ENCODE data around the gene NLRP3.
A peak's percentile ranks its signal among the peaks of the same experiment; 100 is the strongest.
"Not testable (repeated sequence)": the region's sequence is repeated elsewhere in the genome, so short reads cannot be mapped to it uniquely, and the experiment has no call there.

NLRP3 gene

GRCh38 chr1:247474367-247474766 lies 58.4 kb downstream of the NLRP3 start:
- no peak for DNase-seq

GRCh38 chr1:247475793-247476192 lies 59.8 kb downstream of the NLRP3 start:
- DNase-seq, result no peak

GRCh38 chr1:247476328-247477058 lies 60.5 kb downstream of the NLRP3 start:
- not testable (repeated sequence) for DNase-seq

- no peak for DNase-seq
Observed at GRCh38 chr1:247482747-247483146, 66.8 kb downstream of the NLRP3 start.

DNA sequence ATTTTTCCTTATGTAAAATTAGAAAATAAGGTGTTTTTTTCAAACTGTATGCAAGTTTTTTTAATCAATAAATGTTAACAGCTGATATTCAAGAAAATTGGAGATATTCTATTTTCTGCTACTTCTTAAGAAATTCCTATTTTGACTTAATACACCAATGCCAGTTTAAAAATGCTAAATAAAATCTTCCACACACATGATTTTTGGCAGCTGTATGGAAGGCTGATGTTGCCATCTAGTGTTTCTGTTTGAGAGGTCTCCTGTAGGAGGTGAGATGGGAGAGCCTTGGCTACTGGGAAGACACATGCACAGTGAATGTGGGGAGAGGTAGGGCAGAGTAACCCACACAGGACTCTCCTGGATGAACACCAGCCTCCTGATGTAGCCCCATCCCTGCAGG lies 71.1 kb downstream of the NLRP3 start:
- peak; percentile 69 for DNase-seq

GRCh38 chr1:247491328-247491727 lies 75.4 kb downstream of the NLRP3 start:
- DNase-seq, result no peak

DNA sequence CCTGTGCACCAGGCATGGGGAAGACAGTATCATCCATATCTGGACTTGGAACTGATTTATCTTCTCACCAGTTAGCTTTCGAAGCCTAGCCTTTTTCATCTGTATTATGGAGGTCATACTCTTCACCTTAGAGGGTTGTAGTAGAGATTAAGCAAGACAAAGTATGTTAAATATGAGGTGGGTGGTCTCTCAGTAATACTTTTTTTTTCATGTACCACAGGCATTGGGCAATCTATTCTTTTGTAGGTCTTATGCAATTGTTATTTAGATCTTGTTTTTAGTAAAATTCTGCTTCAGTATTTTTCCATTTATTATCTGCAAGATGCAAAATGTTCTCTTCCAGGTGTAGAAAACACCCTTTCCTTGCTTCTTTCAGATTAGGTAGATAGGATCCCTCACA lies 77.1 kb downstream of the NLRP3 start:
- DNase-seq, result no peak

GRCh38 chr1:247494767-247495166 lies 78.8 kb downstream of the NLRP3 start:
- DNase-seq, result no peak

- DNase-seq, result no peak
Observed at GRCh38 chr1:247496581-247497285, 80.8 kb downstream of the NLRP3 start.
